Stimulated activated CD4-positive, alpha-beta T cell treated with anti-CD3 and anti-CD28 coated beads, Interleukin-4, amount 100 ng/mL, for 4 hours (primary cell): ENCODE results near the gene CC2D2A.

Source experiments
- DNase-seq, 2 experiments: peaks; one replicate each; pipeline ENCODE4 v3.0.0-alpha.2; 2020

CC2D2A gene

GRCh38 chr4:15469402-15470127, at the start of gene CC2D2A:
Gene CC2D2A (plus strand): TSS chr4:15469882. CDS start chr4:15475933, 6,051 bp downstream.
- no peak for DNase-seq

- DNase-seq: no peak
Measured at GRCh38 chr4:15420642-15421041, 49.0 kb upstream of the CC2D2A start.

GRCh38 chr4:15423285-15423711, 46.4 kb upstream of the CC2D2A start:
- no peak for DNase-seq

- DNase-seq: no peak
Measured at GRCh38 chr4:15425520-15425919, 44.2 kb upstream of the CC2D2A start.

GRCh38 chr4:15427161-15427560, 42.5 kb upstream of the CC2D2A start:
- DNase-seq: no peak

GRCh38 chr4:15427701-15428100, 42.0 kb upstream of the CC2D2A start, which contains the start of gene C1QTNF7:
Gene C1QTNF7 (plus strand): TSS chr4:15428033. CDS start chr4:15435744, 7,711 bp downstream.
- DNase-seq: no peak

GRCh38 chr4:15428611-15429010, 41.1 kb upstream of the CC2D2A start:
- DNase-seq: no peak

- DNase-seq: no peak
Measured at GRCh38 chr4:15434091-15434490, 35.6 kb upstream of the CC2D2A start.

- DNase-seq: no peak
Measured at GRCh38 chr4:15434676-15435075, 35.0 kb upstream of the CC2D2A start.

- no peak for DNase-seq
Measured at GRCh38 chr4:15436513-15436912, 33.2 kb upstream of the CC2D2A start.

- no peak for DNase-seq
Measured at GRCh38 chr4:15438939-15439524, 30.6 kb upstream of the CC2D2A start.

- no peak for DNase-seq
Measured at GRCh38 chr4:15443371-15444160, 26.1 kb upstream of the CC2D2A start.

GRCh38 chr4:15444276-15444675, 25.4 kb upstream of the CC2D2A start:
- DNase-seq: no peak

GRCh38 chr4:15444879-15445547, 24.7 kb upstream of the CC2D2A start:
- no peak for DNase-seq

- no peak for DNase-seq
Measured at GRCh38 chr4:15451181-15451865, 18.4 kb upstream of the CC2D2A start.

- no peak for DNase-seq
Measured at GRCh38 chr4:15451866-15452765, 17.6 kb upstream of the CC2D2A start.

GRCh38 chr4:15455290-15455689, 14.4 kb upstream of the CC2D2A start:
- no peak for DNase-seq

GRCh38 chr4:15457406-15458201, 12.1 kb upstream of the CC2D2A start:
- no peak for DNase-seq

- DNase-seq: no peak
Measured at GRCh38 chr4:15458616-15459015, 11.1 kb upstream of the CC2D2A start.

GRCh38 chr4:15459706-15460105, 10.0 kb upstream of the CC2D2A start:
- DNase-seq: no peak

GRCh38 chr4:15466596-15466995, 3.1 kb upstream of the CC2D2A start:
- no peak for DNase-seq
